GM12878 (cell line): Measurements from ENCODE around the gene REPS2. TPM values are rescaled to one million over a fixed set of nuclear protein-coding genes. Genes with fewer than 3 reads are reported as not detected.

Experiments
- ATAC-seq: fragments of 200-7000 bp; cut with Tn5 transposase; 3 replicates; pipeline ENCODE4 v1.9.1; 2020; ENCODE audit warnings: mild to moderate bottlenecking, moderate library complexity
- BruUV-seq: library from RNA; stranded (reverse); fragments of 400-500 nt; replicated peaks from 2 replicates; lab custom pipeline; 2021; lab: Mats Ljungman, UMichigan
- CTCF ChIA-PET: fragments of 300-600 bp; sonication (Branson Sonifier 250); formaldehyde crosslinking; extraction: SDS; loops from one replicate; lab custom pipeline; 2021; ENCODE audit warnings: inconsistent platforms; lab: Yijun Ruan, JAX
- POLR2A ChIA-PET: fragments of 350-600 bp; formaldehyde crosslinking; extraction: SDS; loops from one replicate; lab custom pipeline; 2021; ENCODE audit warnings: inconsistent platforms; lab: Charles Lee
- RAD21 ChIA-PET: fragments of 300-600 bp; sonication (Branson Sonifier 250); formaldehyde crosslinking; loops from one replicate; lab custom pipeline; 2023; ENCODE audit warnings: antibody characterized with exemption; ENCODE audit not compliant: unreplicated experiment; lab: Charles Lee
- SMC1A ChIA-PET: fragments of 300-600 bp; sonication (Branson Sonifier 250); formaldehyde crosslinking; loops from one replicate; lab custom pipeline; 2023; ENCODE audit not compliant: unreplicated experiment, uncharacterized antibody; lab: Charles Lee
- DNase-seq: peaks from one replicate; pipeline ENCODE4 v3.0.0-alpha.2; 2011; ENCODE audit warnings: low read depth, low spot score
- FAIRE-seq: peaks from 3 replicates; lab custom pipeline; 2011; peaks lifted over from hg19 to GRCh38; lab: Jason Lieb, UNC
- H2AFZ ChIP-seq: 2 replicates; pipeline ENCODE4 v1.6.0; 2011; ENCODE audit warnings: low read depth, low read length, control low read depth; ENCODE audit not compliant: control insufficient read depth
- H3K27ac ChIP-seq: 2 replicates; pipeline ENCODE4 v1.5.1; 2011; ENCODE audit warnings: control low read depth; ENCODE audit not compliant: control insufficient read depth, insufficient read depth
- H3K27me3 ChIP-seq, 2 experiments: replicated peaks in 1 of 2; 2 replicates each; pipeline versions ENCODE4 v1.6.0 to v1.6.1; 2011; ENCODE audit warnings: low read length in 1 of 2; ENCODE audit not compliant: control insufficient read depth in 2 of 2, insufficient read depth in 2 of 2
- H3K36me3 ChIP-seq, 2 experiments: 2 replicates each; pipeline ENCODE4 v1.5.1; 2011; ENCODE audit warnings: low read length in 1 of 2; ENCODE audit not compliant: control insufficient read depth in 2 of 2, insufficient read depth in 2 of 2
- H3K4me1 ChIP-seq: 2 replicates; pipeline ENCODE4 v1.6.1; 2011; ENCODE audit warnings: mild to moderate bottlenecking, low read length, moderate library complexity, mixed read lengths; ENCODE audit not compliant: control insufficient read depth, insufficient read depth
- H3K4me2 ChIP-seq: 2 replicates; pipeline ENCODE4 v1.6.0; 2011; ENCODE audit warnings: control low read depth; ENCODE audit not compliant: control insufficient read depth, insufficient read depth
- H3K4me3 ChIP-seq: fragments of 200-600 bp; sonication (generic); 2 replicates; pipeline ENCODE4 v1.5.1; 2016
- H3K79me2 ChIP-seq: 2 replicates; pipeline ENCODE4 v1.6.0; 2011; ENCODE audit warnings: low read length; ENCODE audit not compliant: control insufficient read depth, insufficient read depth
- H3K9ac ChIP-seq: 2 replicates; pipeline ENCODE4 v1.8.0; 2011; ENCODE audit warnings: low read length, control low read depth, mixed read lengths; ENCODE audit not compliant: control insufficient read depth, insufficient read depth
- H3K9me3 ChIP-seq: replicated peaks from 3 replicates; pipeline ENCODE4 v1.5.1; 2011; ENCODE audit warnings: mild to moderate bottlenecking, low read length; ENCODE audit not compliant: control insufficient read depth, insufficient read depth
- H4K20me1 ChIP-seq: 2 replicates; pipeline ENCODE4 v1.6.0; 2011; ENCODE audit not compliant: control insufficient read depth, insufficient read depth
- BCL11A ChIP-seq: IDR thresholded peaks from 2 replicates; pipeline ENCODE4 v1.6.1; 2011; ENCODE audit warnings: low read depth, low read length
- CHD1 ChIP-seq: IDR thresholded peaks from 2 replicates; pipeline ENCODE4 v1.6.1; 2012; ENCODE audit warnings: low read depth, low read length, improper control_type of control experiment
- EP300 ChIP-seq, 2 experiments: fragments of 150-350 bp in 1 of 2; IDR thresholded peaks; 2 replicates each; pipeline ENCODE4 v1.6.1; 2011 to 2012; ENCODE audit warnings: low read depth in 2 of 2, low read length in 2 of 2, borderline replicate concordance in 1 of 2, improper control_type of control experiment in 1 of 2, inconsistent platforms in 1 of 2; ENCODE audit not compliant: control insufficient read depth in 1 of 2
- EZH2 ChIP-seq: IDR thresholded peaks from 2 replicates; pipeline ENCODE4 v1.6.1; 2012; ENCODE audit warnings: low read depth, mild to moderate bottlenecking, control low read depth, inconsistent platforms, low read length, borderline replicate concordance; ENCODE audit not compliant: control insufficient read depth
- HCFC1 ChIP-seq: fragments of 150-350 bp; IDR thresholded peaks from 2 replicates; pipeline ENCODE4 v1.6.1; 2014; ENCODE audit warnings: low read length
- KLF5 ChIP-seq: fragments of 450-650 bp; IDR thresholded peaks from 2 replicates; pipeline ENCODE4 v1.6.1; 2014; ENCODE audit warnings: mild to moderate bottlenecking; ENCODE audit not compliant: partially characterized antibody
- NR2C1 ChIP-seq: fragments of 450-650 bp; IDR thresholded peaks from 2 replicates; pipeline ENCODE4 v1.6.1; 2017; ENCODE audit warnings: antibody characterized with exemption, mild to moderate bottlenecking, moderate library complexity
- NR2F1 ChIP-seq: fragments of 450-650 bp; conservative IDR thresholded peaks from 2 replicates; pipeline ENCODE4 v1.6.1; 2017; ENCODE audit warnings: mild to moderate bottlenecking
- POU2F2 ChIP-seq: IDR thresholded peaks from 3 replicates; pipeline ENCODE4 v1.6.1; 2011; ENCODE audit warnings: low read depth, mild to moderate bottlenecking, low read length, borderline replicate concordance
- RELB ChIP-seq: fragments of 450-650 bp; IDR thresholded peaks from 2 replicates; pipeline ENCODE4 v1.6.1; 2017; ENCODE audit warnings: low read depth, mild to moderate bottlenecking, moderate library complexity
- SMAD5 ChIP-seq: IDR thresholded peaks from 2 replicates; pipeline ENCODE4 v1.6.1; 2016; ENCODE audit warnings: antibody characterized with exemption, low read depth
- SMARCA5 ChIP-seq: fragments of 450-650 bp; IDR thresholded peaks from 2 replicates; pipeline ENCODE4 v1.6.1; 2017; ENCODE audit warnings: mild to moderate bottlenecking
- SP1 ChIP-seq: IDR thresholded peaks from one replicate; pipeline ENCODE4 v1.6.1; 2011; ENCODE audit warnings: low read depth, low read length
- SUPT20H ChIP-seq: IDR thresholded peaks from 2 replicates; pipeline ENCODE4 v1.6.1; 2011; ENCODE audit warnings: low read depth, mild to moderate bottlenecking, low read length, moderate library complexity, borderline replicate concordance; ENCODE audit not compliant: control insufficient read depth
- WGBS: methylation state at CpG from one replicate; pipeline ENCODE4 v1.1.6; 2016; ENCODE audit warnings: low lambda C conversion rate; ENCODE audit not compliant: insufficient replicate concordance, insufficient coverage; ENCODE audit errors: missing lambda C conversion rate; 5-methylcytosine and 5-hydroxymethylcytosine counted together
- in situ Hi-C: fragments of 300-500 bp; cut with MboI; formaldehyde crosslinking; loops from 9 replicates; pipeline ENCODE4 v1.14.3; 2018; ENCODE audit warnings: mixed read lengths
- intact Hi-C: fragments of 100-400 bp; cut with micrococcal nuclease; formaldehyde crosslinking; loops from one replicate; pipeline ENCODE4 v1.14.2; 2022; ENCODE audit not compliant: unreplicated experiment
- polyA plus RNA-seq, 11 experiments: library from polyadenylated mRNA; depleted of rRNA in 4 of 11; unstranded in 6 of 11; stranded (reverse) in 5 of 11; fragments of >200 nt; fragmentation: Nextera tagmentation in 4 of 11; fragmentation: Illumina TruSeq in 1 of 11; extraction: Ambion mirVana in 4 of 11; extraction: Trizol in 1 of 11; gene quantifications; 1 replicate in 1 of 11; 2 replicates in 10 of 11; pipeline versions ENCODE4 v1.2.1 to v1.2.3, GENCODE V29; 2011 to 2016; ENCODE audit warnings: inconsistent platforms in 2 of 11, missing spikeins in 2 of 11, low read depth in 1 of 11
- total RNA-seq, 4 experiments: library from RNA; depleted of rRNA in 3 of 4; stranded (reverse); fragments of >200 nt in 3 of 4; fragmentation: Illumina TruSeq in 1 of 4; extraction: Trizol in 1 of 4; gene quantifications; 2 replicates each; pipeline versions ENCODE4 v1.2.1 to v1.2.3, GENCODE V29; 2013 to 2021

The REPS2 gene
- total and polyA plus RNA-seq, 10 of the 15 experiments (the other 5 are each of a cell fraction or from before 2014, with no cell fraction given) = 2.1 to 6.8 (median 3.9) TPM

GRCh38 chrX:17167915-17168314 lies 221.5 kb downstream of the REPS2 start:
- FAIRE-seq = no peak
- 58% methylated on average over 2 of the region's 2 CpGs for WGBS
- Histone ChIP-seq H3K27ac (no peak overlapping the region), H4K20me1 (no peaks in the 10 kb centered on the region), H3K27me3 (no peaks in the 10 kb centered on the region), H2AFZ (no peak overlapping the region), H3K9me3 (no peaks in the 10 kb centered on the region), H3K9ac (no peak overlapping the region), H3K4me1 (no peaks in the 10 kb centered on the region), H3K4me2 (no peak overlapping the region), H3K79me2 (no peaks in the 10 kb centered on the region), H3K36me3 (no peaks in the 10 kb centered on the region), H3K4me3 (no peak overlapping the region)
- no peak for DNase-seq
- BruUV-seq = no TSS peak
- ChIA-PET CTCF (no interaction called here), POLR2A (no interaction called here), SMC1A (no interaction called here), RAD21 (no interaction called here)
- ATAC-seq = no peak
- intact Hi-C loops (no loop called here), in situ Hi-C loops (no loop called here)
- TF ChIP-seq SMARCA5 = no peak
- TF ChIP-seq SP1 = no peak
- no peak for TF ChIP-seq HCFC1
- TF ChIP-seq NR2F1 = no peak
- no peak for TF ChIP-seq EP300 (IDR thresholded peaks at IDR 0.05; ENCODE audit: borderline replicate concordance in 1 of 2, control insufficient read depth in 1 of 2, low read depth in 2 of 2, low read length in 2 of 2)
- no peak for TF ChIP-seq NR2C1
- TF ChIP-seq SUPT20H = no peak
- TF ChIP-seq CHD1 = no peak
- no peak for TF ChIP-seq SMAD5
- no peak for TF ChIP-seq KLF5
- no peak for TF ChIP-seq BCL11A
- no peak for TF ChIP-seq RELB
- no peak for TF ChIP-seq EZH2
- TF ChIP-seq POU2F2 = no peak
- TF ChIP-seq, all 136 proteins: peak for 0
